Omental fat pad (tissue), 4 donors: ENCODE measurements around the gene BMPR1B. TPM values are rescaled to one million over a fixed set of nuclear protein-coding genes. Genes with fewer than 3 reads are reported as not detected.

ENCODE experiments used
- ATAC-seq: fragments of 150-250 bp; one replicate; pipeline ENCODE4 v1.9.1; 2016; ENCODE audit warnings: mild to moderate bottlenecking, moderate library complexity; ENCODE audit not compliant: low FRiP score
- DNase-seq: peaks from one replicate; pipeline ENCODE4 v3.0.0-alpha.2; 2019; ENCODE audit warnings: low spot score
- total RNA-seq, 4 donors: library from RNA; depleted of rRNA; stranded (reverse); fragments of >200 nt; gene quantifications; one replicate each; pipeline ENCODE4 v1.1.0, GENCODE V29; 2016
- TF ChIP-seq, protein P1 (sequence below), 3 donors: fragments of 450-650 bp; IDR thresholded peaks; one replicate each; pipeline ENCODE4 v1.5.1; 2016 to 2017; ENCODE audit warnings: antibody characterized with exemption in 3 of 3, mild to moderate bottlenecking in 3 of 3, moderate library complexity in 2 of 3

Gene BMPR1B
- total RNA-seq, 4 donors from 2014 or later: 0.19 to 1.9 (median 1.3) TPM

DNA sequence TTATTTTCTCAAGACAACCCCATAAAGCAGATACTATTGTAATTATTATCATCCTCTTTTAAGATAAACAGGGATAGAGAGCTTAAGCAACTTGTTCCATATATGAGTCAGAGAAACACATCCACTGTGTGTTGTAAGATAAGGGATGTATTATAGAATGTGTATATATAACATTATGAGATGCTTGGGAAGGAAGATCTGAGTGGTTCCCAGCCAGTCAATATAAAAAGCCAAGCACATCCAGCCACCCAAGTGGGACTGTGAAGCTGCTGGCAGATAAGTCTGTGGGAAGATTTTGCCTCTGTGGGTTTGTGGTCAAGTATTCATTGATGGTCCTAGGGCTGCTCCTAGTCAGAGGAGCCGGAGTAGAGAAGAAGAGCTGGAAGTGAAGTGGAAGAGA lies 16.5 kb upstream of the BMPR1B start:
- ATAC-seq: no peak
- TF ChIP-seq, protein P1, sequence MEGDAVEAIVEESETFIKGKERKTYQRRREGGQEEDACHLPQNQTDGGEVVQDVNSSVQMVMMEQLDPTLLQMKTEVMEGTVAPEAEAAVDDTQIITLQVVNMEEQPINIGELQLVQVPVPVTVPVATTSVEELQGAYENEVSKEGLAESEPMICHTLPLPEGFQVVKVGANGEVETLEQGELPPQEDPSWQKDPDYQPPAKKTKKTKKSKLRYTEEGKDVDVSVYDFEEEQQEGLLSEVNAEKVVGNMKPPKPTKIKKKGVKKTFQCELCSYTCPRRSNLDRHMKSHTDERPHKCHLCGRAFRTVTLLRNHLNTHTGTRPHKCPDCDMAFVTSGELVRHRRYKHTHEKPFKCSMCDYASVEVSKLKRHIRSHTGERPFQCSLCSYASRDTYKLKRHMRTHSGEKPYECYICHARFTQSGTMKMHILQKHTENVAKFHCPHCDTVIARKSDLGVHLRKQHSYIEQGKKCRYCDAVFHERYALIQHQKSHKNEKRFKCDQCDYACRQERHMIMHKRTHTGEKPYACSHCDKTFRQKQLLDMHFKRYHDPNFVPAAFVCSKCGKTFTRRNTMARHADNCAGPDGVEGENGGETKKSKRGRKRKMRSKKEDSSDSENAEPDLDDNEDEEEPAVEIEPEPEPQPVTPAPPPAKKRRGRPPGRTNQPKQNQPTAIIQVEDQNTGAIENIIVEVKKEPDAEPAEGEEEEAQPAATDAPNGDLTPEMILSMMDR (IDR thresholded peaks at IDR 0.05): no peak

DNA sequence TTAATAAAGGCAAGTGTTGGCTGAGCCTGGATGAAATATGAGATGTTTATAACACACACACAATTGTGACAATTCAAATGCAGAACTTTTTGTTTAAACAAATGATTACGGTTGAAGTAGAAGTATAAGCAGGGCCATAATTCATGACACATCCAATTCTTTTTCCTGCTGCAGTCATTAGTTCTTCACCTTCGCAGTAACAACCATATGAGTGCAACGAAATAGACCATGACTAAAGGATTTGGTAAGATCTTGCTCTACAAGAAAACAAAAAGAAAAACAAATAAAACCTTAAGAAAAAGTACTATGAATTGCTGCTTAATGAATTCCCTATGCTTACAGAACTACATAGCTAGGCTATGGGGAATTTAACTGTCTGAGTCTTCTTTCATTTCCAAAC lies 13.9 kb upstream of the BMPR1B start:
- DNase-seq (no peak), ATAC-seq (no peak)
- TF ChIP-seq, protein P1 (IDR thresholded peaks at IDR 0.05): no peak

More for the DNA sequence above, 16.5 kb upstream of the BMPR1B start:
- DNase-seq: no peak

DNA sequence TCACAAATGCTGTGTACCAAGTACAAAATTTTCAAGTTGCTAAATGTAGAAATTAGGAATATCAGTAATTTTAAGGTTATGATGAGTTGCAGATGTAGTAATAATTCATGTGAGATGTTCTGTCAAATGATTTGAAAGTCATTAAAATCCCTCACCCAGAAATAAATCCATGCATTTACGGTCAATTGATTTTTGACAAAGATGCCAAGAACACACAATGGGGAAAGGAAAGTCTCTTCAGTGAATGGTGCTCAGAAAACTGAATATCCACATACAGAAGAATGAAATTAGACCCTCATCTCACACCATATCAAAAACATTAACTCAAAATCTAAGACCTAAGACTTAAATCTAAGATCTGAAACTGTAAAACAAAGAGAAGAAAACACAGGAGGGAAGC lies 12.9 kb upstream of the BMPR1B start:
- no peak for DNase-seq
- no peak for ATAC-seq
- TF ChIP-seq, protein P1 (IDR thresholded peaks at IDR 0.05): no peak

DNA sequence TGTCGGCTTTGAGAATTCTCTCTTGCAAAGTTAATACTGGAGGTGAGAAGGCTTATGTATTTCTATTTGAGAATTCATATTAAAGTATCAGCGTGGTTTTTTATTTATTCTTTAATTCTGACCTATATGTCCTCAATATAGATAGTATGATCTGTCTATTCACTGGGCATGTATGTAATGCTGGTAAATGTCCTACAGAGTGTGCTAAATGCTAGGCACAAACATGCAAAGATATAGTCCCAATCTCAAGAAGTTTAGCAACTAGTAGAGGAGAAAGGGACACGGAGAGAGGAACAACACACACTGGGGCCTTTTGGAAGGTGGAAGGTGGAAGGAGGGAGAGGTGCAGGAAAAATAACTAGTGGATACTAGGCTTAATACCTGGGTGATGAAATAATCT lies 11.0 kb upstream of the BMPR1B start:
- DNase-seq (no peak), ATAC-seq (no peak)
- TF ChIP-seq, protein P1 (IDR thresholded peaks at IDR 0.05): no peak

DNA sequence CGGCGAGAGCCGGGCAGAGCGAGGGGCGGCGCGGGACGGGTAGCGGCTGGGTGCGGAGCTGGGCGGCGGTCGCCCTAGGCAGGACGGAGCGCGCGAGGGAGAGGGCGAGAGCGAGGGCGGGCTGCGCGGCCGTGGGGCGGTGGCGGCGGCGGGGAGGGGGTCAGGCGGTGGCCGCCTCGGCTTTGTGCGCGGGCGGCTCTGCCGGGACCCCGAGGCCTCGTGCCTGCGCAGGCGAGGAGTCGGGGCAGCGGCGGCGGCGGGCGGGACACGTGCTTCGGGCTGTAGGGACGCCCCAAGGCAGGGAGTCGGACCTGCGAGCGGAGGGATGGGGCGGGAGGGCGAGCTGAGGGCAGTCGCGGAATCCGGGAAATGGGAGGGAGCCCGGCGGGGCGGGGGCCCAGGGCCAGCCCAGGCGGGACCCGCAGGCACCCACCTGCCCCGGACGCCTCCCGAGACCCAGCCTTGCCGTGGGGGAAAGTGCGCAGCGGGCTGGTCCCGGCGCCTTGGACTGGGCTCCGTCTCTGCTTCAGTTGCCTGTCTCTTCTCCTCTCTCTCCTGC lies 465 bp downstream of the BMPR1B start:
- ATAC-seq (peak; percentile 76), DNase-seq (no peak)
- TF ChIP-seq, protein P1 (IDR thresholded peaks at IDR 0.05): no peak

DNA sequence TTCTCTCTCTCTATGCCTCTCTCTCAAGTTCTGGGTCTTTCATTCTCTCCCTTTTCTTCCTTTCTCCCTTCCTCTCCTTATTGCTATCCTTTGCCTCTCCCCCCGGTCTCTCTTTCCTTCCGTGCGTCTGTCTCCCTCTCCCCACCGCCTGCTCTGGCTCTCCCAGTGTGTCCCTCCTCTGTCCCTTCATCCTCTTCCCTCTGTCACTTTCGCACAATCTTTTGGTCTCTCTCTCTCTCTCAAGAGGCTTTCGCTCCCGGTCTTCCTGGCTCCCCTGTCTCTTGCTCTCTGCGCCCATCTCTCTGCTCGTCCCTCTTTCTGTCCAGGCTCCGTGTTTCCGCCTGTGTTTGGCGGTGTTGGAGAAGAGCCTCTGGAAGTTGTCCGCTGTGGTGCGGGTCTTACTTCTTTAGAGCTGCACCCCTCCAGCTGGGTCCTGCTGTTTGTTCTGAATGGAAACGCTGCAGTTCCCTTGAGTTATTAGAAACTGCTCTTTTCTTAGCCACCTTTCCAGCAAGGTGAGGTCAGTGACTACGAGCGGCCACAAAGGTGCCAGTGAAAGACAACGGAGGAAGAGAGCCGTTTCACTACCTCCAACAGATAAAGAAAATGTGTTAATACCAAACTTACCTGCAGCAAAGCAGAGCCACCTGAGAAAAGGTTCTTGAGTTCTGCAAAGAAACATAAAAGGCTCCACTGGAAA lies 1.1 kb downstream of the BMPR1B start:
- no peak for DNase-seq
- TF ChIP-seq, protein P1 (IDR thresholded peaks at IDR 0.05): no peak
- ATAC-seq: peak; percentile 2

DNA sequence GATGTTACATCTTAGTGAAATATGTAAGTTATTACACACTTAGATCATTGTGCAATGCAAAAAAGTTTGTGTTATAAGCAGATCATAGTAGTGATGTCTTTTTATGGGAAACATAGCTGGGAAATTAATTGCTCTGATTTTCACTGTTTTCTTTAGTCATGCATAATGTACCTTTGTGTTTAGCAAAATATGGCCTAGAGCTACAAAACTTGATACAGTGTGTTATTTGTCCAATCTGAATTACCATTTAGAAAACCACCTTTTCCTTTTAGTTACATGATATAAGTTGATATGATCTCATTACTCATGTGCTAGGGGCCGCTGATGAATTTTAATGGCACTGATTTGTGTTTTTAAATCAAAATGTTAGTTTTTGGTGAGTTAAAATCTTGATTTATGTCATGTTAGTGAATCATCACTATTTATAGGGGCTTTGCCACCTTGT lies 2.0 kb downstream of the BMPR1B start:
- TF ChIP-seq, protein P1 (IDR thresholded peaks at IDR 0.05): no peak
- DNase-seq (no peak), ATAC-seq (no peak)
